HG03095 (cell line): ENCODE results near the gene ARID1B.
A peak's percentile ranks its signal among the peaks of the same experiment; 100 is the strongest.

Experiments
- ATAC-seq: cut with Tn5 transposase; IDR thresholded peaks from one replicate; pipeline ENCODE4 v1.9.1; 2021; ENCODE audit warnings: moderate library complexity; ENCODE audit not compliant: unreplicated experiment

ARID1B gene

GRCh38 chr6:156876302-156876701 lies 99.1 kb downstream of the ARID1B start:
- no peak for ATAC-seq

DNA sequence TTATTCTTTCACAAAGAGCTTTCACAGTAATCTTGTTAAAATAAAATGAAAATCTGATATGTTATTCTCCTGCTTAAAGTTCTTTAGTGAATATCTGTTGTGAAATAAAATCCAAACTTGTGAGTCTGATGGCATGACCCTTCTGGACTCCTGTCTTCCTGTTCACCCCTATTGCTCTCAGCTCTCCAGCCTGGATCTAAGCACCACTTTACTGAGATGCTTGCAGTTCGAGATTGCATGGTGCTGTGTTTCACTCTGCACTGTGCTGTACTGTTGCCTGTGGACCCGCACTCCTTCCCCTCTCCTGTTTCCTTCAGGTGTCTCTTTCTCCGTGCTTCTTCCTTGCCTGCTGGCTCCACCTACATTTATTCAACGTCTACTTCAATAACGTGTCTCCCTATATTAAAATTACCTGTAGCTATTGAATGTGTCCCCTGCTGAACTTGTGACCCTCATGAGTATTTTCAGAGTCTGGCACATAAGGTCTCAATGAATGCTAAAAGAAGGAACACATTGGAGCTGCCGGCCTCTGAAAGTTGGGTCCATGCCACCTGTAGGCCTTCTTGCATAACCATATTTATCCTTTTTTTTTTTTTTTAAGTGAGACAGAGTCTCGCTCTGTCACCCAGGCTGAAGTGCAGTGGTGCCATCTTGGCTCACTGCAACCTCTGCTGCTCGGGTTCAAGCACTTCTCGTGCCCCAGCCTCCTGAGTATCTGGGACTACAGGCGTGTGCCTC lies 100.1 kb downstream of the ARID1B start:
- ATAC-seq = no peak

DNA sequence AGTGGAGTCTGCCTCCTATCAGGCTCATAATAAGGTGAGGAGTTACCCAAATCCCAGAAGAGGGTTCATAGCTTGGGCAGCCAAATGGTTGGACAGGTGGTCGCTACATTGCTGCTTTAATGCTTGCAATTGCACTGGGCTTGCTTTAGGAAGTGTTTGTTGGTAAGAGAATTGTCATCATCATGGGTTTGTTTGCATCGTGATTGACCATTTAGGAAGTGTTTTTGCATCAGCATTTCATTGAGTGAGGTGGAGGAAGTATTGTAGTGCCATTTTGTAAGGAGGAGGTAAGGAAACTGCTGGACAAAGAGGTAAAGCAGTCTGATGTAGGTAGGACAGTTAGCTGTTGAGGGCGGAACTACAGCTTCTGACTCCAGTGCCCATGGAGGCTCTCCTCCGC lies 101.5 kb downstream of the ARID1B start:
- no peak for ATAC-seq

- no peak for ATAC-seq
These were observed 102.0 kb downstream of the ARID1B start for GRCh38 chr6:156879186-156879585.

DNA sequence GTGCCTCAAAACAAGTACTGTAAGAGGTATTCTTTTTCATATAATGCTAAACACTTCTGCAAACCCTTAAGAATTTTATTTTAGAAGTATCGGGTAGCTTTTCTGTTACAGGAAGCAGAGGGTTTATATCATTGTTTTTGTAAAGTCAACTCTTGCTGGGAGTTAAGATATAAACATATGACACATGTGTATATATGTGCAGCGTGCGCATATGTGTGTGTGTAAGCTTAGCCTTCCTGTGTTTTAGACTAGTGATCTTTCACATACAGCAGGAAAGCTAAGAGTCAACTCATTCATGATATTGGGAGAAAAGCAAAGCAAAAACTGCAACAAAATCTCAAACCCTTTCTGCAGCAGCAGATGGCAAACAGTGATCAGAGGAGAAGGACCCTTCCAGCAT lies 102.4 kb downstream of the ARID1B start:
- ATAC-seq = no peak

GRCh38 chr6:156880913-156881312 lies 103.7 kb downstream of the ARID1B start:
- ATAC-seq = no peak

DNA sequence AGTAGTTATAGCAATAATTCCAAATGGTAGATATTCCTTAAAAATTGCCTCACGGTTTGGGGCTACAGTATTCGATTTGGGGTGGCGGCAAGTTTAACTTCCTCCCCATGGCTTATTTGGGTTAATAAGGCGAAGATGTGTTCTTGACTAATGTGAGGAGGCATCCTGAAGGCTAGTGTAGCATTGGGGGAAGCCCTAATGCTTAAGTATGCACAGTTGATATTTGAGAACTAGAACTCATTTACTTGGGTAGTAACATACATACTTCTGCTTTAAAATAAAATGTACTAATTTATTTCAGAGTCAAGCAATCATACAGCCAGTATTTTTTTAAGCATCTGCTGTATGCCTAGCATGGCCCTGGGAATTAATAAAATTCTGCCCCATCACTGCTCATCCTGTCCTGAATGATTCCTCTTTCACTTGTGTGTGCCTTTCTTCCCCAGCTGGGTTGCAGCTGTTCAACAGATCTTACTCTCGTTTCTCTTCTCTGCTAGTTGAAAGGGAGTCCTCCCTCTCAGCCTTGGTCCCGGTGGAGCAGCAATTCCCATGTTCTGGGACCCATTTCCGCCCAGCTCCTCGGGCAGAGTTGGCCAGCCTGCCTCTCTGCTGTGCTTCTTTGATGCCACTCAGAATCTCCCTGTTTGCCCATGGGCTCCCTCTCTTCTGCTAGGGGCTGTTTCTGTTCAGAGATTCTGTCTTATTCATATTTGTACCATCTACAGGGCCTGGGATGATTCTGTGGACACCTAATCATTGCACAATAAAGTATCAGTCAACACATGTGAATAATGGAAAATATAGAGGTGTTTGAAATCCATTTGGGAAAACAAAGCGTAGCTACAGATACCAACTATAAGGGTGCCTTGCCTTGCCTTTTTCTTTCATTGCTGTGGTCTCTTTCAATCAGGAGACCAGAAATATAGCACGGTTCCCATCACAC lies 104.8 kb downstream of the ARID1B start:
- ATAC-seq = no peak

- no peak for ATAC-seq
These were observed 106.5 kb downstream of the ARID1B start for GRCh38 chr6:156883497-156884252.

GRCh38 chr6:156884306-156884705 lies 107.1 kb downstream of the ARID1B start:
- ATAC-seq = no peak

DNA sequence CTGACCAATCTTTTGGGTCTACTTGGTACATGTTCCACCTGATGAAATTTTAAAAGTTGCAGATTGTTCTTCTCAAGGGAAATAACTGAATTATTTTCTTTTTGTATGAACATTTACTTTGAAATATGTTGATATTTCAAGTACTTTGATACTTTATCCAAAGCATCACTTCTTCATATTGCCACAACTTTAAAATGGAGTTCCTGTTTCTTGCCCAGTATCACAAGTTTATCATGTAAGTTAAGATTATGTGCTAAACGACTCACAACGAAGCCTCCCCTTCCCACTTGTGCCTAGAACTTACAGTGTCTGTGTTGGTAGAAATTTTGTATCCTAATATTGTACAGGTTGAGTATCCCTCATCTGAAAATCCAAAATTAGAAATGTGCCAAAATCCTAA lies 108.4 kb downstream of the ARID1B start:
- no peak for ATAC-seq

DNA sequence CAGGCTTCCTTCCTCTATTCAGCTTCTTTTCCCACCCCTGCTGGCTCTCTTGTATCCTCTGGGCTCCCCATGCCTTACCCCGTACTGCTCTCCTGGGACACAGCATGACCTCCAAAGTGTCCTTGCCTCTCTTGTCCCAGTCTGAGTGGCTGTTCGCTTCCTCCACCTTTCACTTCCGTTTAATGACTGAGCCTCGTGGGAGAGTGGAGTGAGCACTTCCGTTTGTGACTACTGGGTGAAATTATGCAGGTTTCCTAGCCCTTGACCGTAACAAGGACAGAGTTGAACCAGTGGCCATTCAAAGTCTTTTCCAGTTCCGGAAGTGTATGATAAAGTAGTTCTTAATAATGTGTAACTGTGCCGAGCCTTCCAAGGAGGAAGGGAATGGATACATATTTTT lies 109.2 kb downstream of the ARID1B start:
- peak; percentile 69 for ATAC-seq

DNA sequence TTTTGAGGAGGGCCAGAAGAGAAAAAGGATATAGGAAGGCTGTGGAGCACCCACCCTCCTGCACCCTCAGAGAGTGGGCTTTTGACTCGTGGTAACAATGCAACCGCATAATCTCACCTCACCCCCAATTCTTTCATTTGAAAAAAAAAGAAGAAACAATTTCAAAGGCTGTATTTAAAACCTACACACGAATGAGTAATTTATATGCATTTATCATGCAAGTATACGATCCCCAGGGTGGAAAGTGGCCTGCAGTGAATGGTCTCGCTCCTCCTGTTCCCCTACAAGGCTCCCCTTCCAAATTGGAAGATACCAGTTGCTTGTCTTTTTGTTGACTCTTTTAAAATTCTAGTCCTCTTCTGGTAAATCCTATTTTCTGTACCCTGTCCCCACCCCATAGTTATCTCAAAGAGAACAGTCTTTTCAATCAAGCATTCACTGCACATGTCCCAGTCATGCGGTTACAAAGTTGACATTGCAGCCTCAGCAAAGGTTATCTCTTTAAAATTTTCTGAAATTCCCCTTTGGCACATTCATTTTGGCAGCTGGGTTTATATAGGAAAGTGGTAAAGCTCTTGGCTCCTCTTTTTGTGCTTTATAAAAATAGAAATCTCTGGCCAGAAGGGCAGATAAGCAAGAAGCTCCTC lies 110.6 kb downstream of the ARID1B start:
- no peak for ATAC-seq

- ATAC-seq = no peak
These were observed 112.3 kb downstream of the ARID1B start for GRCh38 chr6:156889469-156889868.

GRCh38 chr6:156889986-156890385 lies 112.8 kb downstream of the ARID1B start:
- no peak for ATAC-seq

GRCh38 chr6:156890627-156891314 lies 113.6 kb downstream of the ARID1B start:
- no peak for ATAC-seq

GRCh38 chr6:156897907-156898531 lies 120.8 kb downstream of the ARID1B start:
- no peak for ATAC-seq

- no peak for ATAC-seq
These were observed 121.9 kb downstream of the ARID1B start for GRCh38 chr6:156899071-156899470.

DNA sequence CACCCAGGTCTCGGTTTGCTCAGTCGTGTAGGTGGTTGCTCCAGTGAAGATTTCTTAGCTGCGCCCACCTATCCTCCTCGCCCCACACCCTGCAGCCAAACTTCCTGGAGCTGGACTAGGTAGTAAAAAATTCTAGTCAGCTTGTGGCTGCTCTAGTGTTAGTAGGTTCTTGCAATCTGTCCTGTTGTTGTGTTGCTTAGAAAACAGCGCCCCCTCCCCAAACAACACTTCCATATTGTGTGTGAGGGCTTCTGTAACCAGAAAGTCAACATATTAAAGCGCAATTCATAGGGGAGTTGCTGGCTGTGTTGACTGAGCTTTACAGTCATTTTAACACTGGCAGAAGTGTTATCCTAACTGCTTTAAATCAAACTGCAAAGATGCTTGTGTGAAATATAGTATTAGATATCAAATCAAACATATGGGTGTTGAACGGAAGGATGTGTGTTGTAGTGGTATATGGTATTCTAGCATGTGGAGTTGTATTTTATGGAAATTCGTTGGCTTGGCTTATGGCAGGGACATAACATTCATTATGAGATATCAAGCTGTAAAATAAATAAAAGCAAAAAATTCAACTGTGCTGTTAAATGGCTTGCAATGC lies 122.5 kb downstream of the ARID1B start:
- no peak for ATAC-seq

DNA sequence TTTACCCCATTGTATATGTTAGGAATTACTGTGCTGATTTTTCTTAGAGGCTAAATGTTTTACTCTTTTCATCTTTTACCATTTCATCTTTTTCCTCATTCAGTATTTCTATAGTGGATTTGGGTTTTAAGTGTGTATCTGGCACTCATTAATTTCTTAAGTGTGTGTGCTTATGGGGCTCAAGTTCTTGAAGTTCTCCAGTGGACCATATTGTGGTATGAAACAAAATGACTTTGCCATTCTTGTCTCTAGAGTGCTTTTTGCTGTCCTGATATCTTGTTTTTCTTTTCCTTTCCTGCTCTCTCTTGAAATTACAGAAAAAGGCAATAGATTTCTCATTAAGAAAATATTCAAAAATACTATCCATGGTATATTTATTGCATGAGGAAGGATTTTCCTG lies 123.1 kb downstream of the ARID1B start:
- no peak for ATAC-seq
